SK-N-MC (cell line): ENCODE measurements around the gene OTUD7B.

Source experiments
- EZH2 ChIP-seq: fragments of 200-600 bp; sonication (generic); IDR thresholded peaks from one replicate; pipeline ENCODE4 v1.6.1; 2017; ENCODE audit warnings: antibody characterized with exemption
- POLR2AphosphoS5 ChIP-seq: IDR thresholded peaks from 2 replicates; pipeline ENCODE4 v1.6.1; 2012; ENCODE audit warnings: mild to moderate bottlenecking, low read depth, low read length, borderline replicate concordance

DNA sequence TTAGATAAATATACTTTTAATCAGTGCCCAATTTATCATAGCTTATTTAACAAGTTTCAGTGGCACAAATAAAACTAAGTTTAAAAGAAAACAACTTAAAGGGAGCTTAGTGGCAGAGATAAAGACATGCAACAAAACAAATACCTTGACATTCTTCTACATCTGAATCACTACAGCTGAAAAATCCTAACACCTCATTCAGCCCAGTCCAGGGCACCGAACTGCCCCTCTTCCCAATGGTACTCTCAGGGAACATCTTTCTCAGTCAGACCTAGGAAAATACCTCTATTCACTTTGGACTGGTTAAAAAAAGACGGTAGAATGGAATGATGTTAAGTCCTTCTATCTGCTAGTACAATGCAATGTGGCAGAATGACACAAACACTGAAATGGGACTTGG is 8.3 kb downstream of the OTUD7B start:
- no peak for TF ChIP-seq EZH2
- TF ChIP-seq POLR2AphosphoS5 = no peak
